COLO668 (cell line): ENCODE measurements around the gene PLXNB3.

Experiments
- DNase-seq: peaks from one replicate; lab custom pipeline; 2025; ENCODE audit not compliant: unreplicated experiment; lab: John Stamatoyannopoulos, UW

PLXNB3 gene

DNA sequence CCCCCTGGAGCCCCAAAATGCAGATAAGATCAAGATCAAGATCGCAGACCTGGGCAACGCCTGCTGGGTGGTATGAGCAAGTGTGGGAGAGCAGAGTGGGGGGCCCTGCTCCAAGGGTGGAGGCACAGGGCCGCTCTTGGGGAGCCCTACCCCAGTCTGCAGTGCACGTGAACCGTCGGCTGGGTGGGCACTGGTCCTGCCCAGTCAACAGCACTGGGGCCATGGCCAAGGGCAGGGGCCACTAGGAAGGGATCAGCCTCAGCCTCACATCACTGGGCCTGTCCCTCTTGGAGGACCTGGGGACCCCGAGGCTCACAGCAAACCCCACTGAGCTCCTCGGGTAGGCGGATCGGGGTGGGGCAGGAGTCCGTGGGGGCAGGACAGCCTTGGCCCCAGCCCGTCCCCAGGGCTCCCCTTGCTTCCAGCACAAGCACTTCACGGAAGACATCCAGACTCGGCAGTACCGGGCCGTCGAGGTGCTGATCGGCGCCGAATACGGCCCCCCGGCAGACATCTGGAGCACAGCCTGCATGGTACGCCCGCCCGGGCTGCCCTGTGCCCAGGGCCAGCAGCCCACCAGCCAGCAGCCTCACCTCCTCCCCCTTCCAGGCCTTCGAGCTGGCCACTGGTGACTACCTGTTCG, 20.4 kb downstream of the PLXNB3 start:
- DNase-seq = no peak

DNA sequence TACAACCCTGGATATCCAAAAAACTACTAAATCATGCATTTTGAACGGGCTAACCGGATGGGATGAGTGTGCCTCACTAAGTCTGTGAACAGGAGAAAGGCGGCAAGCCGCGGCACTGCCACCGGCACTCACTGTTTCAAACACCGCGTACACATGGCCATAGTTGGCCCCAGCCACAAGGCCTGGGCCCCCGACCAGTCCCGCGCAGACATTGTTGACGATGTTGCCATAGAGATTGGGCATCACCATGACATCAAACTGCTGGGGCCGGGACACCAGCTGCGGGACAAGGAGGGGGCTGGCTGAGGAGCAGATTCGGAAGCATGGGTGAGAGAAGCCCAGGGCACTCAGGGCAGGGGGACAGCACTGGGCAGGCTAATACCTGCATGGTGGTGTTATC, 22.6 kb downstream of the PLXNB3 start:
- no peak for DNase-seq

DNA sequence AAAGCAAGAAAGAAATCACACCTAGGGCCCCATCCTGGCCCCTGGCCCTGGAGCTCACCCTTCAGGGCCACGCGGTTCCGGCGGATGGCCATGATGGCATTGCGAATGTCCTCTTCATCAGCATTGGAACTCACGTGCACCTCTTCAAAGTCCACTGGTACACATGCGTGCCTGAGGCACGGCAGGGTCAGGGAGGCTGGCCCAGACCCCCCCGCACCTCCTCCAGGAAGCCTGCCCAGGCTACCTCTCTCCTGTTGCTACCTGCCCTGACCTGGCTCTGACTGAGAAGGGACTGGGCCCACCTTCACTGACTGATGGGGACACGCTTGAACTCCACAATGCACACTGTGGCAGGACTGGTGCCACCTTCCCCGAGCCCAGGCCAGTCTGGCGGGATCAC, 25.6 kb downstream of the PLXNB3 start:
- DNase-seq = no peak

DNA sequence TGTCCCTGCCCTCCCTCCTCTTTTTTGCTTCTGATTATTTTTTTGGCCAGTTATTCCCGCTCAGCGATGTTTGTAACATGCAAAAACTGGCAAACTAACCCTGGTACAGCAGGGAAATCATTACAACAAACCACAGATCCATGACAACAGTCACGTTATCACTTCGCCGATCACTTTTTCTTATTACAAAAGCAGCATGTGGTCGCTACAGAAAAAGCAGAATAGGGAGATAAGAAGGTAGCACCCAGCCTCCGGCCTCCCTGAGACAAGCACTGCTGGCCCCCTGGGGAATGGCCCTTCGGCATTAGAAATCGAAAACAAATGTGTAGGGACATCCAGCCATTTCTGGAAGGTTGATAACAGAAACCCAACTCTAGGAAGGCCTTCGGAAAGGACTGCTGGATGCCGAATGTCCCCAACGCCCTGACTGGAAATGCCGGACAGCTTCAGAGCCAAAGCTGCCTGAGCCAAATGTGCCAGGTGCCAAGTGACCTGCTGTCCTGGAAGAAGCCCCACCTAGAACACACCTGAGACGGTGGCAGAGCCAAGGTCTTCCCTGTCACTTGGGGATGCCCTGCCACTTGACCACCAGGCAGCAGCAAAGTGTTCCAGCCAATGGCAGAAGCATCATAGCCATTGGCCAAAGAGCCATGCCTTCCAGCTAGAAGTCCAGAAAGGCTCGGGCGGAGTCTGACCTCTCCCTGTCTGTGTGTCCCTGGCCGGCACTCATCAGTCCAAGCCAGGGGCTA, 27.2 kb downstream of the PLXNB3 start:
- no peak for DNase-seq

DNA sequence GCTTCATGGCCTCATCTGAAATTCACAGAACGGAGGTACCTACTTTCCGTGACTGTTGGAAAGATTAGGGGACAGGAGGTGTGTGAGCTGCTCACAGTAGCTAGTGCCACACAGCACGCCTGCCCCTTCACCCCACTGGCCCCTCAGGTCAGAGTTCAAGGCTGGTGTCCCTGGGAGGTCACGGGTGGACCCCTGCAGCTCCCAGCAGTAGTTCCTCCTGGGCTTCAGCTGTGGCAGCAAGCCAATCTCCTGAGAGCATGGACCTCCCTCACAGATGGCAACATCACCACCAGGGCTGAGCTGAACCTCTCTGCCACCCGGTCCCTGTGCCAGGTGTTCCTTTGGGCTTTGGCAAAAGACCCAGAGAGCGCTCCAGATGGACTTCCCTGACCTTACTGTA, 28.3 kb downstream of the PLXNB3 start:
- no peak for DNase-seq

DNA sequence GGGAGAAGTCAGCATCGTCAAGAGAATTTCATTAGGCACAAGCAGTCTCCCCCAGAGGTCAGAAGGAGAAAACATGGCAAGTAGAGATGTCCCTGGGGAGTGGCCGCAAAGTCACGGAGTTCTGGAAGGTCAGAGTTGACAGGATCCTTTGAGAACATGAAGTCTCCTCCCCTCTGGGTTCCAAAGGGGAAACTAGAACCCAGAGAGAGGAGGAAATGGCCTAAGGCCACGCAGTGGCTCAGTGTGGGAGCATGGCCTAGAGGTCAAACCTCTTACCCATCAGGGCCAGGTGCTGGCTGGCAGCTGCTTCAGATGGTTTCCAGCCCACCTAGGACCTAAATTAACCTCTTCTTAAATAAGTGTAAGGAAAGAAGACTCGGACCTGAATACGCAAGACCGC, 29.2 kb downstream of the PLXNB3 start:
- DNase-seq = peak; percentile 25

DNA sequence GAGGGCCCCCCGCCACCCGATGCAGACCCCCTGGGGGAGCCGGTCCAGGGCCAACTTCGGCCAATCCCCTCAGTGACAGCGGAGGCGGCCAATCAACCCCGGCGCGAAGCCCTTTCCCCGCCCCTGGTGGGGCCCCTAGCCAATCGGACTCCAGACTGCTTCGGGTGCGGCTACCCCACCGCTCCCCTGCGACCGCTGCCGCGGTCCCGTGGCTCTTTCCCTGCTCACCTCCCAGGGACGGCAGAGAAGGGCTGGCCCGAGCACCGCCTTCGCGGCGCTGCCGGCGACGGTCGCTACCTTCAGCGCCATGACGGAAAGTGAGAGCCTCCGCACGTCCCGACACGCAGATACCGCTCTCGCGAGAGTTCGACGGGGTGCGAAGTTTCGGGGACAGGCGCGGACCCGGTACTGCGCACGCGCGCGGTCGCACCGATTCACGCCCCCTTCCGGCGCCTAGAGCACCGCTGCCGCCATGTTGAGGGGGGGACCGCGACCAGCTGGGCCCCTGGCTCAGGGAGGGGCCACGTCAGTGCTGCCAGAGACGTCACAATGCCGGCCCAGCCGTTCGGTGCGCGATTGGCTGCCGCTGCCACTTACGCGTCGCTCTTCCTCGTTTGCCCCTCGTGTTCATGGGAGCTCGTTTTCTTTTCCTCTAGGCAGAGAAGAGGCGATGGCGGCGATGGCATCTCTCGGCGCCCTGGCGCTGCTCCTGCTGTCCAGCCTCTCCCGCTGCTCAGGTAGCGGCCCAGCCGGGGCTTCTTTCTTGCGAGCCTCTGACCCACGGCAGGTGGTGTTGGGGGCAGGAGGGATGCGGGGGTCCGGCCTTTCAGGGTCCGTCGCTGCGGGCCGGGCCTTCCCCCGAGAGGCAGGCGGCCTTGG, 30.2 kb downstream of the PLXNB3 start, which contains the start of the genes IDH3G and SSR4:
Gene IDH3G, minus strand, starts transcription at position 358 of the 879 bp plus-strand sequence. Its CDS starts 49 bp downstream, at position 309.
Gene SSR4, plus strand, starts transcription at position 651 of the 879 bp plus-strand sequence. Its CDS starts 20 bp downstream, at position 671.
- DNase-seq = peak; percentile 98

DNA sequence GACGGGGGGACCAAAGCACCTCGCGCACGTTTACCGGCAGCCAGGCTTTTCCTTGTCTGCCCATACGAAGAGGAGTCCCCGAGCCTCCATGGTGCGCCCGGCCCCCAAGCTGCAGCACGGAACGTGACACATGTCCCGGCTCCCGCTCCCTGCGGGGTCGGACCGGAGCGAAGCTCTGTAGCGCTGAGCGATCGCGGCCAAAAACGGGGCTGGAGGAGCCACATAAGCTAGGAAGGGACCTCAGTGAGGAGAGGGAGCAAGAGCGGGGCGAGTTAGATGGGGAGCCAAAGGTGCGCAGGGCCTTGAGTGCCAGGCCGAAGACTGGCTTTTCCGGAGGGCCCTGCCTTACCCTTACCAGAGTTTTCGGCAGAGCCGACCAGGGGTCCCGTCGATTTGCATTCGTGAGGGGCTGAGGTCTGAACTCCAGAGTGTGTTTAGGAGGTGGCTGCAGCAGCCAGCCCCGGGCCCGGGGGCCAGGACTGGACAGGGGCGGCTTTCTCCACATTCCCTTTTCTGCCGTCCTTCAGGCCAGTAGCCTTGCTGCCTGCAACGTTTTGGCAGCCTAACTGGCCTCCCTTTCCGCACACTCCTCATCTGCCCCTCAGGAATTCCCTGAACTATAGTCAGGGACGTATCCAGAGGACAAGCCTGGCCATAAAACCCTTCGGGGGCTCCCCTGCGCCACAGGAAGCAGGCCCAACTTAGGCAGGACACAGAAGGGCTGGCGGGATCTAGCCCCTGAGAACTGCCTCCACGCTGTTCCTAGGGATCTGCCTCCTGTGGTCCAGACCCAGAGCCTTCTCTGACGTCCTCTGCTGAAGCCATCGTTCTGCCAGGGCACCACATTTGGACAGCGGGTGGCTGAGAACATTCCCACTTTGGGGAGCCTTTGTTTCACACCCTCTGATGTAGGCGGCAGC, 31.1 kb downstream of the PLXNB3 start:
- DNase-seq = peak; percentile 42

DNA sequence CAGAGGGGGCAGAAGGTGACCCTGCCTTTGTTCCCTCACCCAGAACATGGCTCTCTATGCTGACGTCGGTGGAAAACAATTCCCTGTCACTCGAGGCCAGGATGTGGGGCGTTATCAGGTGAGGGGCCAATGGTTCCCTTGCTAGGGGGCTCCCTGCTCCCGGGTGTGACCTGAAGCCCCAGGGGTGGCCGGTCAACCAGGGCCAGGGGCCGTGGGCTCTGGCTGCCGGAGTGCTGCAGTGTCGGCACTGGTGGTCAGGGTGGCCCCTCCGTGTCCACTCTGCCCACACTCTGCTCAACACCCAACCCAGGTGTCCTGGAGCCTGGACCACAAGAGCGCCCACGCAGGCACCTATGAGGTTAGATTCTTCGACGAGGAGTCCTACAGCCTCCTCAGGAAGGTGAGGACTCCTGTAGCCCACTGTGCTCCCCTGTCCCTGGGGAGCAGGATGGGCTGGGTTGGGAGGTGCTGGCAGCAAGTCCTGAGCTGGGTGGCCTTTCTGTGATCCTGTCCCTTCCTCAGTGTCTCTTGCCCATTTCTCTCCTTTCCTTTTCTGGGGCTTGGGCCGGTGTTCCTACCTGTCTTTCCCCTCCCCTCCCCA, 33.5 kb downstream of the PLXNB3 start:
- no peak for DNase-seq

DNA sequence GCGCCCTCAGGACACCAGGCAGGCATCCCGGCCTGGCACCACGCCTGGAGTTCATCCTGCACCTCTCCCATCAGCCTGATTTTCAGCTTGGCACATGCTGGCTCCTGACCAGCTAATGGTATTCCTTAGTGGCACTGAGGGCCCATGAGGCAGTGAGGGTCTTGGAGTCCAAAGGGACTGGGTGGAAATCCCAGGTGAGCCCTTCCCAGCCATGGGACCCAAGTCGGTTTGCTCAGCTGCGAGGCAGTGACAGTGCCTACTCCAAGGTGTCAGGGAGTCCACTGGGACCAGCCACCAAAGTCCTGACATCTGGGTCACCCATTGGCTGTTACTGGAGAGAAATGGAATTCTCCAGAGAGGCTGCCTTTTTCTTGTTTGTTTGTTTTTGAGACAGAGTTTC, 35.3 kb downstream of the PLXNB3 start:
- DNase-seq = no peak

DNA sequence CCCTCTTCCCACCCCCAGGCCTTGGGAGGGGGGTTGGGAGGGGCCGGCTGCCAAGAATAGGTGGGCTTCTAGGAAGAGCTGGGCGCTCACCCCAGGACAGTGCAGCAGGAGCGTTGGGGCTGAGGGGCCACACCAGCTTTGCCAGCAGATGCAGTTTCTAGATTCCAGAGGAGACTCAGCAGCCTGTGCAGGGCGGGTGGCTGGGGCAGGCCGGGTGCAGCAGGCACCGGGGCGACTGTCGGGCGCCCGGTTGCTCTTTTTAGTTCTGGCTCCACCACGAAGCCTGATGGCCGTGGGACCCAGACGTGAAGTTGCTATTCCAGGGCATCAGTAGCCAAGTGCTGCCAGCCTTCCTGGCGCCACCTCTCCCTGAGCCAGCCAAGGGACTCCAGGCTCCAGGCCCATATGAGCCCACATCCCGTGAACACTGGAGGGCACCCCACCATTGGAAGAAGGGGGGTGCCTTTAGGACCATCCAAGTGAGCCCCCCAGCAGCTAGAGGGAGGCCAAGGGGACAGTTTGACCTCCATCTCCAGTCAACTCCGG, 36.2 kb downstream of the PLXNB3 start:
- DNase-seq = no peak

DNA sequence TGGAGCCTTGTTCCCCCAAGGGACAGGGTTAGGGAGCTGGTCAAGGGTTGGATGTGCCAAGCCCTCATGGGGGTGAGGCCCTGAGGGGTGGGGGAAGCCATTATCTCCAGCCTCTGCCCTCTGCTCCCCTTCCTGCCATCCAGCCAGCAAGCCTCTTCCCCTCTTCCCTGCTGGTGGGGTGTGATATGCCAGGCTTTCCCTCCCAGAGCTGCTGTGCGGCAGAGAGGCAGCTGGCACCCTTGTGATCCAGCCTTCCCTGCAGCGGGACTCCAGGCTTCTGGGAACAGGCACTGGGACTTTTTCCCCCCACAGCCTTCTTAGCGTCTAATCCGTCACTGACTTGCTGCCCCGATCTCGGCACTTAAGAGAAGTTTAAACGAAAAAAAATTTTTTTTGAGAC, 36.7 kb downstream of the PLXNB3 start:
- DNase-seq = peak; percentile 16

DNA sequence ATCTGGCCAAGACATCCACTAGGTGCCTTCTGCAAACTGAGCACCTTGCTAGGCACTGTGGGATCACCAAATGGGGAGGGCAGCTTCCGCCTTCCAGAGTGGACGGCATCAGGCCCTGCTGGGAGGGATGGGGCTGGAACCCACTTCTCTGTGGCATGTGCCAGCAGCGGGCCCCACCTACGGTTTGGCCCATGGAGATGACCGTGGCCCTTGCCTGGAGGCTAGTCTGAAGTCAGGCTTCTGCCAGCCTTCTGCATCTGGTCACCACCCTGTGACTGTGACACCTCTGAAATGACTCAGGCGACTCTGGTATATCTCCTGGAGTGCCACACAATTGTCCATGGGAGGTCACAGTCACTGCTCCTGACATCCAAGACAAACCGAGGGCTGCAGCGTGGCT, 37.6 kb downstream of the PLXNB3 start:
- no peak for DNase-seq

DNA sequence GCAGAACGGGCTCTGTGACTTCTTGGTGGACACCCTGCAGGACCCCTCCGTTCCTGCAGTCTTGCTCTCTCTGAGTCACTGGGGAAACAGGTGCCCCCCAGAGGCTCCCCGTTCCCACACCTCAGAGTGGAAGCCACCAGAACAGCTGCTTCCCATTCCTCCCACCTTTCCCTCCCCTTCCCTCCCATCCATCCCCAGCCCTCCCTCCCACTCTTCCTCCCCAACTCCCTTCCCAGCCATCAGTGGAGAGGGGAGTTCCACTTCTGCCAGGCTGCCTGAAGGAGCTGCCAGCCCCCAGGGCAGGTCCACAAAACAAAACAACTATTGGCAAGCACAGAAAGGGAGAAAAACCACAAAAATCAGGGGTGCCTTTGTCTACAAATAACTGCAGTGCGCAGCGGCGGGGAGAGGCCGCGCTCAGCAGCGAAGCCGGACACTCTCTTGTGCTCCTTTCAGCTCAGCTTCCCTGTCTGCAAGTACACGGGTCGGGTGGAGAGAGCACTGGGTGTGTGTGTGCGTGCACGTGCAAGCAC, 38.5 kb downstream of the PLXNB3 start:
- no peak for DNase-seq

DNA sequence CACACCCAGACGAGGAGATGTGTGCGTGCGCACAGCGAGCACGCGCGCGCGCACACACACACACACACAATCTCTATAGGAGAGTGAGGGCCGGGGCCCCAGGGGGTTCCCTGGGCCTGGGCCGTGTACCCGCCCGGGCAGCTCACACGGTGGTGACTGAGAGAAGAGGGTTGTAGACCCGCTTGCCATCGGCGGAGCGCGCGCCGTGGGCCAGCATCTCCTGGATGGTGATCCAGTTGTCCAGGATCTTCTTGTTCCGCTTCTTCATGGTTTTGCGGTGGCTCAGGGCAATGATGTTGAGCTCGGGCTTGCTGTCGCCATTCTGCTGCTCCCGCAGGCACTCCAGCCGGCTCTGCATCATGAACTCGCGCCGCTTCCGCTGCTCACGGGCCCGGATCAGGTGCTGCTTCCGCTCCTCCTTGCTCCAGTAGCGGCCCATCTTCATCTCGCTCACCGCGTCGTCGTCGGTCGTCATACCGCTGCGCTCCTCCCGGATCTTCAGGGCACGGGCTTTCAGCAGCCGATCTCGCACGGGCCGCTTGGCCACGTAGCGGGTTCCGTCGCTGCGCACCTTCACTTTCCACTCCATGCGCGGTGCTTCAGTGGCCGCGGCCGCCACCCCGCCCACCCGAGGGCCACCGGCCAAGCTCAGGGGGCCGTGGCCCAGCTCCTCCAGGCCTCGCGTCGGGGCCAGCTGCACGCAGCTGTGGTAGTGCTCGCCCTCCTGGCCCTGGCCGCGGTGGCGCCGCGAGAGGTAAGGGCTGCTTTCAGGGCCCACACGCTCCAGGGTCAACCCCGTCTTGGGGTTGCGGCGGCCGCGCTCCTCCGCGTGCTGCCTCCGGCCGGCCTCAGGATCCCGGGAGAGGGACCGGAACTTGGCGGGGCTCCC, 39.4 kb downstream of the PLXNB3 start:
- DNase-seq = no peak

DNA sequence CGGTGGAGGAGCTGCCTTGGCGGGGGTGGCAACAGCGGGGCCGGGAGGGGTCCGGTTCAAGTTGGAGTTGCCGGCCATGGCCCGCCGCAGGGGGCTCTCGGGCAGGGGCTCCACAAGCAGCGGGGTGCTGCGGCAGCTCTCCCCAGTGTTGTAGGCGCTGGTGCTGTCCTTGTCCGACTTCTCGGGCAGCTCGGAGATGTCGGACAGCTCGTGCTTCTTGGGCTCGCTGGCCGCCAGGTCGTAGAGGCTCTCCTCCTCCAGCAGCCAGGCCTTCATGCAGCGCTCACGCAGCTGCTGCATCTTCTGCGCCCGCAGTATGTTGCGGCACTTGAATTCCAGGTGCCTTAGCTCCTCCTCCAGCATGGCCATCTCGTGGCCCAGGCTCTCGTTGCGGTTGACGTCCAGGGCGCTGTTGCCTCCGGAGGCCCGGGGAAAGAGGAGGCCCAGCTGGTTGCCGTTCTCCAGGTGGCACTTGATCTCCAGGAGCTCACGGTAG, 40.1 kb downstream of the PLXNB3 start:
- no peak for DNase-seq

DNA sequence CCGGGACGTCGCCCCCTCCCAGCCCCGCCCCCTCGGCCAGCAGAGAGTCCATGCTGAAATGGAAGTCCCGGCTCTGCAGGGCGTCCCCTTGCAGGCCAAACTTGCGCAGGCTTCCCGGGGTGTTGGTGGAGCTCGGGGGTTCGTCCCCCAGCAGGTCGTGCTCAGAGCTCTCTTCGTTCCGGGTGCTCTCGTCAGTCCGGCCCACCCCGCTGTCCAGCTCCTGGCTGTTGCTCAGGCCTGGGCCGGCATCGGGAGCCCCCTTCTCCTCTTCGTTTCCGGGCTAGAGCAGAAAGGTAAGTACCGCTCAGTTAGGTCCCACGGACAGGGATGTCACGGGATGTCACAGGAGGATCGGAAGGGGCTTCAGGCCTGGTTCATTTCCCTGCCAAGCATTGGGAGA, 40.6 kb downstream of the PLXNB3 start:
- no peak for DNase-seq

DNA sequence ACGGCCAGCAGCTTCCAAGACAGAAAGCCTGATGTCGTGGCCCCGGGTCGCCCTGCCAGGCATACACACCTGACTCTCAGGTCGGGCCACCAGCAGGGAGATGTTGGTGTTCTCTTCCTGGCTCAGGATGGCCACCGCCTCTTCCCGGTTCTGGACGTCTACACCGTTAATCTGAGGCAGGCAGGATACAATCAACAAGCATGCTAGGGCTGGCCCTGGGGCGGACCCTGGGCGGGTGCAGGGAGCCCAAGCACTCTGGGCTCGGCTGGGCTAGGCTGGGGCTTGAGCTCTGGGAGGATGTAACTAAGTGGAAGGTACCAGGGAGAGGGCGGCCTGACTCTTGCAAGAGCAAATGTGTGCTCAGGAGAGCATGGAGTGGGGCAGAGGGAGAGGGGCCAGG, 41.4 kb downstream of the PLXNB3 start:
- no peak for DNase-seq
